Measurements from ENCODE around the gene FAM47B. TPM values are rescaled to one million over a fixed set of nuclear protein-coding genes. Genes with fewer than 3 reads are reported as not detected.

FAM47B gene
- total RNA-seq, 1 experiment from 2014 or later = not detected

DNA sequence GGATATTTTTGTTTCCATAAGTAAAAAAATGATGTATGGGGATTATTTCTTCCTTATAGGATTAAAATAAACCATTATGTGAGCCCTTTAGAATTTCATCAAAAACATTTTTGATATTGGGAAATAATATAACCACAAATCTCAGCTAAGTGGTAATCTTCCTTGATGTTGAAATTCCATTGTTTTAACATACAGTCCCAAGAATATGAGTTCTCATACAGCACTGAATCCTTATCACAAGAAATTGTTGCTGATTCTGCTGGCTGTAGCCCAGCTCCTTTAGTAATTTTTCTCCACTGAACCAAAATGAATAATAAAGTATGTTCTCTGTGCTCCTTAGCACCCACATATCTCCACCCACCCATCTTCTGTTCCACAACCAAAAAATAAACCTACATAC, 41.9 kb upstream of the FAM47B start:
- no peak overlapping the region for H3K4me3 Mint-ChIP-seq
- Histone ChIP-seq H2AK5ac (ENCODE audit: insufficient read length, low read length) (no peak overlapping the region), H4K8ac (replicated peaks; ENCODE audit: insufficient read length, low read depth, low read length) (no peak overlapping the region), H4K91ac (ENCODE audit: insufficient read length, low read depth, low read length) (no peak overlapping the region), H2BK120ac (ENCODE audit: low read depth, low read length, poor library complexity, severe bottlenecking) (no peak overlapping the region), H3T11ph (ENCODE audit: low read length) (no peak overlapping the region), H3K23me2 (ENCODE audit: insufficient read length, low read depth, low read length, poor library complexity, severe bottlenecking) (no peaks in the 10 kb centered on the region), H3K27me3 (ENCODE audit: insufficient read depth, low read length) (no peaks in the 10 kb centered on the region), H3K56ac (ENCODE audit: insufficient read length, low read depth, low read length) (no peak overlapping the region), H2BK12ac (ENCODE audit: insufficient read length, low read depth, low read length) (no peak overlapping the region), H2BK5ac (ENCODE audit: insufficient read length, low read length) (no peak overlapping the region), H3K27ac (ENCODE audit: insufficient read length, low read depth, low read length) (no peak overlapping the region), H3K23ac (ENCODE audit: insufficient read length, low read depth, low read length) (no peak overlapping the region), H2BK20ac (ENCODE audit: low read depth, low read length, poor library complexity, severe bottlenecking) (no peak overlapping the region), H3K79me1 (ENCODE audit: insufficient read depth, low read depth, low read length, poor library complexity, severe bottlenecking) (no peaks in the 10 kb centered on the region), H3K14ac (ENCODE audit: insufficient read depth, low read length) (no peak overlapping the region), H3K18ac (ENCODE audit: insufficient read length, low read depth, low read length) (no peak overlapping the region), H3K9ac (ENCODE audit: extremely low read depth, insufficient read length, low read length) (no peak overlapping the region), H3K79me2 (ENCODE audit: insufficient read depth, low read length) (no peaks in the 10 kb centered on the region), H2BK15ac (ENCODE audit: low read depth, low read length) (no peak overlapping the region), H4K20me1 (ENCODE audit: control insufficient read depth, insufficient read depth, insufficient read length) (no peaks in the 10 kb centered on the region), H3K4me1 (ENCODE audit: insufficient read depth, low read length) (no peaks in the 10 kb centered on the region), H3K4me2 (ENCODE audit: insufficient read depth, insufficient read length, low read length) (no peak overlapping the region), H2AFZ (ENCODE audit: low read length) (no peak overlapping the region), H3K9me3 (ENCODE audit: control insufficient read depth, low read depth, low read length) (no peaks in the 10 kb centered on the region), H4K5ac (ENCODE audit: insufficient read length, low read depth, low read length) (no peak overlapping the region), H3K4ac (ENCODE audit: low read depth, low read length) (no peak overlapping the region)
- no peaks in the 10 kb centered on the region for H3K4me1 Mint-ChIP-seq
- H3K27ac Mint-ChIP-seq = no peak overlapping the region
- DNase-seq = no peak
- H3K27me3 Mint-ChIP-seq (ENCODE audit: low read depth) = no peaks in the 10 kb centered on the region
- H3K36me3 Mint-ChIP-seq (ENCODE audit: insufficient read depth in 1 of 3, low read depth in 3 of 3) = peaks cover 0 to 5% (median 0%) of the 10 kb centered on the region in 3 experiments; a peak in 1 of 7 replicates
- no peak for TF ChIP-seq CTCF (conservative IDR thresholded peaks at IDR 0.05)
- H3K9me3 Mint-ChIP-seq = peaks cover 9 to 59% of the 10 kb centered on the region in 2 experiments; a peak in 4 of 5 replicates
